Fibroblast of peridontal ligament (primary cell): ENCODE data around the gene CEP135.
"Not testable (repeated sequence)": the region's sequence is repeated elsewhere in the genome, so short reads cannot be mapped to it uniquely, and the experiment has no call there.

ENCODE experiments used
- DNase-seq: peaks from one replicate; pipeline ENCODE4 v3.0.0-alpha.2; 2010; ENCODE audit errors: extremely low read depth

Gene CEP135

GRCh38 chr4:55948726-55949481, at the start of gene CEP135:
Gene CEP135 (plus strand): TSS chr4:55948945. CDS start chr4:55952131, 3,186 bp downstream.
- DNase-seq: peak; percentile 88

- DNase-seq: no peak
These were observed 46.1 kb upstream of the CEP135 start for GRCh38 chr4:55902677-55903076.

GRCh38 chr4:55903577-55903976, 45.2 kb upstream of the CEP135 start:
- DNase-seq: no peak

GRCh38 chr4:55904576-55904975, 44.2 kb upstream of the CEP135 start:
- no peak for DNase-seq

GRCh38 chr4:55906323-55906722, 42.4 kb upstream of the CEP135 start:
- no peak for DNase-seq

GRCh38 chr4:55906989-55907388, 41.8 kb upstream of the CEP135 start:
- DNase-seq: no peak

- DNase-seq: no peak
These were observed 41.3 kb upstream of the CEP135 start for GRCh38 chr4:55907469-55907868.

- DNase-seq: peak; percentile 25
These were observed 38.6 kb upstream of the CEP135 start for GRCh38 chr4:55910140-55910539.

GRCh38 chr4:55912249-55912648, 36.5 kb upstream of the CEP135 start:
- DNase-seq: no peak

- no peak for DNase-seq
These were observed 28.2 kb upstream of the CEP135 start for GRCh38 chr4:55920571-55920970.

- DNase-seq: no peak
These were observed 27.7 kb upstream of the CEP135 start for GRCh38 chr4:55921093-55921492.

- peak; percentile 56 for DNase-seq
These were observed 23.5 kb upstream of the CEP135 start for GRCh38 chr4:55925241-55925640.

- no peak for DNase-seq
These were observed 22.1 kb upstream of the CEP135 start for GRCh38 chr4:55926610-55927009.

GRCh38 chr4:55927803-55928437, 20.8 kb upstream of the CEP135 start:
- peak; percentile 37 for DNase-seq

GRCh38 chr4:55928846-55929245, 19.9 kb upstream of the CEP135 start:
- no peak for DNase-seq

GRCh38 chr4:55931043-55931442, 17.7 kb upstream of the CEP135 start:
- no peak for DNase-seq

- DNase-seq: peak; percentile 67
These were observed 16.9 kb upstream of the CEP135 start for GRCh38 chr4:55931833-55932232.

- DNase-seq: no peak
These were observed 16.2 kb upstream of the CEP135 start for GRCh38 chr4:55932511-55932910.

- no peak for DNase-seq
These were observed 15.1 kb upstream of the CEP135 start for GRCh38 chr4:55933611-55934010.

- DNase-seq: not testable (repeated sequence)
These were observed 12.8 kb upstream of the CEP135 start for GRCh38 chr4:55935907-55936306.

- no peak for DNase-seq
These were observed 10.3 kb upstream of the CEP135 start for GRCh38 chr4:55938481-55938880.

- DNase-seq: no peak
These were observed 9.3 kb upstream of the CEP135 start for GRCh38 chr4:55939421-55939820.

- no peak for DNase-seq
These were observed 6.8 kb upstream of the CEP135 start for GRCh38 chr4:55941881-55942396.
